AG04450 (cell line): ENCODE measurements around the gene OR1J2. TPM values are rescaled to one million over a fixed set of nuclear protein-coding genes. Genes with fewer than 3 reads are reported as not detected.

ENCODE experiments used
- CTCF ChIA-PET: fragments of 300-600, 350-600 bp; formaldehyde crosslinking; extraction: SDS; loops from one replicate; lab custom pipeline; 2022; ENCODE audit warnings: antibody characterized with exemption, inconsistent platforms; lab: Charles Lee
- POLR2A ChIA-PET: fragments of 350-600 bp; formaldehyde crosslinking; extraction: SDS; loops from one replicate; lab custom pipeline; 2021; ENCODE audit warnings: antibody characterized with exemption, inconsistent platforms; lab: Yijun Ruan, JAX
- DNase-seq: peaks from one replicate; pipeline ENCODE4 v3.0.0-alpha.2; 2011; ENCODE audit warnings: low read depth, low spot score
- H3K27ac ChIP-seq: one replicate; pipeline ENCODE4 v1.5.1; 2012; ENCODE audit warnings: low read depth, low read length, control low read depth
- H3K27me3 ChIP-seq: one replicate; pipeline ENCODE4 v1.6.0; 2012; ENCODE audit warnings: low read length; ENCODE audit not compliant: control insufficient read depth, insufficient read depth
- H3K4me3 ChIP-seq: 2 replicates; pipeline ENCODE4 v1.5.1; 2011; ENCODE audit warnings: mild to moderate bottlenecking, low read depth, low read length, control low read depth
- H3K9me3 ChIP-seq: 2 replicates; pipeline ENCODE4 v1.5.1; 2012; ENCODE audit warnings: low read length; ENCODE audit not compliant: control insufficient read depth, insufficient read depth
- CTCF ChIP-seq: IDR thresholded peaks from 2 replicates; pipeline ENCODE4 v1.5.1; 2011; ENCODE audit warnings: low read depth, low read length, control low read depth, inconsistent platforms
- polyA plus RNA-seq: library from polyadenylated mRNA; depleted of rRNA; stranded (reverse); fragments of >200 nt; gene quantifications from 2 replicates; pipeline ENCODE4 v1.2.3, GENCODE V29; 2011

Gene OR1J2
- polyA plus RNA-seq, 1 experiment: not detected

- Histone ChIP-seq H3K9me3 (no peaks in the 10 kb centered on the region), H3K4me3 (no peak overlapping the region), H3K27me3 (no peaks in the 10 kb centered on the region), H3K27ac (no peak overlapping the region)
- no peak for TF ChIP-seq CTCF
- no peak for DNase-seq
- ChIA-PET POLR2A (no interaction called here), CTCF (interaction anchor here (0.8 to 3.0 kb wide), 2 partner anchors 14 to 19 kb away, joined by 4 to 17 read pairs; no protein-coding TSS in a partner anchor)
These were observed 31.5 kb upstream of the OR1J2 start for GRCh38 chr9:122479062-122479461.

GRCh38 chr9:122498883-122499288 lies 11.7 kb upstream of the OR1J2 start:
- peak; percentile 18 for DNase-seq
- Histone ChIP-seq H3K27me3 (no peaks in the 10 kb centered on the region), H3K4me3 (no peak overlapping the region), H3K9me3 (no peaks in the 10 kb centered on the region), H3K27ac (no peak overlapping the region)
- TF ChIP-seq CTCF: peak; percentile 80
- ChIA-PET CTCF (interaction anchor here (0.6 to 3.6 kb wide), 41 partner anchors 8 to 570 kb away, joined by 3 to 31 read pairs (median 4); partner anchors contain the start of genes OR1J1 and OR1J2), POLR2A (no interaction called here)

GRCh38 chr9:122506964-122507363 lies 3.6 kb upstream of the OR1J2 start:
- no peak for DNase-seq
- Histone ChIP-seq H3K4me3 (no peak overlapping the region), H3K27me3 (no peaks in the 10 kb centered on the region), H3K27ac (no peak overlapping the region), H3K9me3 (no peaks in the 10 kb centered on the region)
- ChIA-PET CTCF (interaction anchor here (1.0 kb wide), 1 partner anchor 8 kb away, joined by 6 read pairs; no protein-coding TSS in a partner anchor), POLR2A (no interaction called here)
- TF ChIP-seq CTCF: no peak

DNA sequence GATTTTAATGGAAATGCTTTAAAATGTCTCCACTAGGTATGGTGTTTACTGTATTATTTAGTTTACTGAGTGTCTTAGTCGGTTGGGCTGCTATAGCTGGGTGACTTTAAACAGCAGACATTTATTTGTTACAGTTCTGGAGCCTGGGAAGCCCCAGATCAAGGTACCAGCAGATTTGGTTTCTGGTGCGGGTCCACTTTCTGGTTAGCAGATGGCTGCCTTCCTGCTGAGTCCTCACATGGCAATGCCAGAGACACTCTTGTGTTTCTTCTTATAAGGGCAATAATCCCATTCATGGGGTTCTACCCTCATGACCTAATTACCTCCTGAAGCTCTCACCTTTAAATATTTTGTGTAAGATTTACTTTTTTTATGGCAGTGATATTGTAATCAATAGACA lies 7.6 kb downstream of the OR1J2 start:
- ChIA-PET POLR2A (no interaction called here), CTCF (interaction anchor here (1.1 kb wide), 1 partner anchor 19 kb away, joined by 6 read pairs; no protein-coding TSS in a partner anchor)
- TF ChIP-seq CTCF: no peak
- H3K9me3 ChIP-seq: no peaks in the 10 kb centered on the region
- no peaks in the 10 kb centered on the region for H3K27me3 ChIP-seq
- DNase-seq: no peak
- no peak overlapping the region for H3K27ac ChIP-seq
- no peak overlapping the region for H3K4me3 ChIP-seq

GRCh38 chr9:122518841-122519240 lies 8.2 kb downstream of the OR1J2 start, which contains the start of gene OR1J4:
OR1J4 (plus strand) TSS chr9:122519141; CDS start chr9:122519141, 0 bp downstream.
- no peak for TF ChIP-seq CTCF
- no peaks in the 10 kb centered on the region for H3K27me3 ChIP-seq
- CTCF ChIA-PET: no interaction called here
- POLR2A ChIA-PET: no interaction called here
- no peak within 1 kb of the TSS for H3K4me3 ChIP-seq
- H3K9me3 ChIP-seq: no peaks in the 10 kb centered on the region
- H3K27ac ChIP-seq: no peak within 1 kb of the TSS
- DNase-seq: no peak
